Erythroblast (primary cell): Measurements from ENCODE around the gene EDNRA.

ENCODE experiments used
- GATA1 ChIP-seq: IDR thresholded peaks from 2 replicates; pipeline ENCODE4 v1.6.1; 2011; ENCODE audit warnings: low read depth, mild to moderate bottlenecking, control low read depth, low read length, moderate library complexity
- POLR2A ChIP-seq: IDR thresholded peaks from 2 replicates; pipeline ENCODE4 v1.6.1; 2011; ENCODE audit warnings: mild to moderate bottlenecking, low read length

DNA sequence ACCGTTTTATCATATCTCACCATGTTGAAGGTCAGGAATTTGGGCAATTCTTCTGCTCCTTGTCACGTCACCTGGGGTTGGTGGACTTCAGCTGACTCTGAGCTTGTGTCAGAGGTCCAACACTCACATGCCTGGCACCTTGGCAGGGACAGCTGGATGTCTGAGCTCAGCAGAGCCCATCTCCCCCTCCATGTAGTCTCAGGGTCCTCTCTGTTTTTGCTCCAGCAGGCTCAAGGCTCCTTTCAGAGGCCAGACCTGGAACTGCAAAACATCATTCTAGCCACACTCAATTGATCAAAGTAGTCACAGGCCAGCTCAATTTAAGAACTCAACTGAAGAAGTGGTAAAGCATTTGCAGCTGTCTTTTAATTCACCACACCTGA is 45.4 kb downstream of the EDNRA start:
- no peak for TF ChIP-seq POLR2A
- no peak for TF ChIP-seq GATA1
